ENCODE measurements around the gene MID1. TPM values are rescaled to one million over a fixed set of nuclear protein-coding genes. Genes with fewer than 3 reads are reported as not detected.

The MID1 gene
- total RNA-seq, 4 donors from 2014 or later, result 6.7 to 17.7 (median 10.9) TPM

DNA sequence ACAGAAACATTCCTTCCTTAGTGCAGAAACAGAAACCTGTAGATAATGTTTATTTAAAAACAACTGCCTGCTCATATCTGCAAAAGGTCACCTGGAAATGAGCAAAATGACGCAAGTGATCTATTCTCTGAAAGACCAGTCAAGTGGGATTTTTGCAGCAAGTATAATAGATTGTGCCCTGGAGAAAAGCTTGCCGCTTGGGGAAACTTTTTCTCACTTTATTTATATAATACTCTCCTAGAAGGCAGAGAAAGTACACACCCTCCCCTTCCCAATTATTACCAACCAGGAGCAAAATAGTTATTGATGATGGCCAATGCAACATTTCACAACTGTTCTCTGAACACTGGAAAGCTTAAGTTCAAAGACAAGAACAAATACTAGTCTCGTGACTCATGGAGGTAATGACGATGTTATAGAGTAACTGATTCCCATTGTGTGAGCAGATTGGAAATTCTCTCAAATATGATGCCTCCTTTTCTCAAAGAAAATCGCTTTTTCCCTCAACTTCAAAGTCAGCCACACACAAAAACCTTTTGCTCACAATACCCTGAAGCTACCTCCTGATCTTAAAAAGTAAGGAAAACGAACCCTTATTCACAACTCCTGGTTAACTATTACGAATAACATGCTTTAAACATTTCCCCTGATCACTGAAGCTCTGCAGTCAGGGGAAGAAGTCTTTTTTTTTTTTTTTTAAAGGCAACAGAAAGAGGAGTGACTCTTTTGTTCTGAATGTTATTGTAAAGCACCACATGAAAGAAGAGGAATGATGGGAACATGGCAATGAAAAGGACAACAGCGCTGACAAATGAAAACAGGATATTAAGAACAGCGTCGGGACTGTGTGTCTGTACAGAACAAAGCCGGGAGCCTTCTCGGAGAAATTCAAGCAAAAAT, 41.0 kb downstream of the MID1 start:
- Histone ChIP-seq H3K4me3 (no peak overlapping the region), H3K9me3 (no peaks in the 10 kb centered on the region), H3K36me3 (no peaks in the 10 kb centered on the region), H3K27ac (peak overlapping the region in 2 of 4 donors; percentile 26 to 65), H3K27me3 (peaks cover 0 to 9% of the 10 kb centered on the region in 2 donors), H3K4me1 (peaks cover 0 to 6% (median 0%) of the 10 kb centered on the region in 4 donors)
- TF ChIP-seq EP300 (IDR thresholded peaks at IDR 0.05) (no peak), CTCF (IDR thresholded peaks at IDR 0.05) (no peak), POLR2A (IDR thresholded peaks at IDR 0.05) (no peak)
- WGBS, 2 donors, result 22 to 49% methylated on average over 12 of the region's 12 CpGs
- no peak for DNase-seq (ENCODE audit: low spot score in 2 of 2)

GRCh38 chrX:10578527-10578926, 41.9 kb downstream of the MID1 start:
- Histone ChIP-seq H3K27ac (peak overlapping the region in 2 of 4 donors; percentile 9 to 65), H3K4me1 (peaks cover 0 to 6% (median 0%) of the 10 kb centered on the region in 4 donors), H3K4me3 (no peak overlapping the region), H3K9me3 (no peaks in the 10 kb centered on the region), H3K27me3 (peaks cover 0 to 9% of the 10 kb centered on the region in 2 donors), H3K36me3 (no peaks in the 10 kb centered on the region)
- no peak for DNase-seq (ENCODE audit: low spot score in 2 of 2)
- 60 to 65% methylated on average over 2 of the region's 2 CpGs for WGBS, 2 donors
- no peak for TF ChIP-seq EP300 (IDR thresholded peaks at IDR 0.05)
- no peak for TF ChIP-seq POLR2A (IDR thresholded peaks at IDR 0.05)
- no peak for TF ChIP-seq CTCF (IDR thresholded peaks at IDR 0.05)

GRCh38 chrX:10577853-10578252, 42.5 kb downstream of the MID1 start:
- 28 to 41% methylated on average over 2 of the region's 2 CpGs for WGBS, 2 donors
- H3K27me3 ChIP-seq, result peaks cover 0 to 9% of the 10 kb centered on the region in 2 donors
- H3K4me1 ChIP-seq, result peaks cover 0 to 6% (median 0%) of the 10 kb centered on the region in 4 donors
- TF ChIP-seq CTCF (IDR thresholded peaks at IDR 0.05), result no peak
- TF ChIP-seq EP300 (IDR thresholded peaks at IDR 0.05), result no peak
- TF ChIP-seq POLR2A (IDR thresholded peaks at IDR 0.05), result no peak
- no peaks in the 10 kb centered on the region for H3K9me3 ChIP-seq
- peak overlapping the region in 2 of 4 donors; percentile 9 to 65 for H3K27ac ChIP-seq
- DNase-seq (ENCODE audit: low spot score in 2 of 2), result no peak
- no peak overlapping the region for H3K4me3 ChIP-seq
- no peaks in the 10 kb centered on the region for H3K36me3 ChIP-seq

DNA sequence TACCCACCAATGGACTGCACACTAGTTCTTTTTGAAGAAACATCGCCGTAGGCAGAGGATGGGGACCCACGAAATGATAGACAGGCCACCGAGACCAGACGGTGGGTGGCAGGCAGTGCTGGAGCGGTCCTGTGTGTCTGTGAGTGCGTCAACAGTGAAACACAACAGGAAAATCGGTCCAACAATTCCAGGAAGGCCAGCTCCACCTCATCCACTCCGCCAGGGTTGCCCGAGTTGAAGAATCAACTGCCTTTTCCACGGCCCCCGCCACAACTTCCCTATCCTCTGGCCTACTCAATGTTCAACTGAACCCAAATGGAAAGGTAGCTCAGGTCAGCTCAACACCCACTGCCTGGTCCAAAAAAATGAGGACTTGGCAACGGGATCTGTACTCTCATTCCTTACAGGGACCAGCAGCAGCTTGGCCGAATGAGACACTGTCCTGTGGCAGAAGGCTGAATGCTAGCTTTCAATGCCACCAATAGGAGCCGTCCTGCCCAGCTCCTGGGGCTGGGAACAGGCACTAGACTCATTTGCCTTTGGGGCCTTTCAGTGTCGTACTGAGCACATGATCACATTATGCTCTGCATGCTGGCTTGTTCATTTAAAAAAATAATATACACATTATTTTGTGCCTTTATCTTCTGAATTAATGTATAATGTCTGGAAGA, 43.5 kb downstream of the MID1 start:
- 76% methylated on average over 16 of the region's 16 CpGs for WGBS, 2 donors
- Histone ChIP-seq H3K4me3 (peak overlapping the region in 1 of 4 donors; percentile 10), H3K4me1 (peaks cover 0 to 6% (median 0%) of the 10 kb centered on the region in 4 donors), H3K36me3 (no peaks in the 10 kb centered on the region), H3K27ac (peak overlapping the region in 2 of 4 donors; percentile 51 to 69), H3K27me3 (peaks cover 0 to 7% of the 10 kb centered on the region in 2 donors), H3K9me3 (no peaks in the 10 kb centered on the region)
- TF ChIP-seq EP300 (IDR thresholded peaks at IDR 0.05) (peak in 1 of 2 donors; percentile 9), POLR2A (IDR thresholded peaks at IDR 0.05) (no peak), CTCF (IDR thresholded peaks at IDR 0.05) (no peak)
- DNase-seq (ENCODE audit: low spot score in 2 of 2), result no peak

Data from tibial nerve (tissue), 4 donors.